GM19099 (cell line): Measurements from ENCODE around the gene OPHN1.

ENCODE experiments used
- POLR2A ChIP-seq: IDR thresholded peaks from 3 replicates; pipeline ENCODE4 v1.6.1; 2011; ENCODE audit warnings: low read depth; ENCODE audit not compliant: insufficient read length; ENCODE audit errors: extremely low read depth

The OPHN1 gene

GRCh38 chrX:68433155-68433980 lies at the start of gene OPHN1:
Gene OPHN1, minus strand, starts transcription at chrX:68433495. Its CDS starts 475 bp downstream, at chrX:68433020.
- TF ChIP-seq POLR2A: no peak

- no peak for TF ChIP-seq POLR2A
These were observed 47.7 kb upstream of the OPHN1 start for GRCh38 chrX:68480969-68481368.

GRCh38 chrX:68464796-68465195 lies 31.5 kb upstream of the OPHN1 start:
- TF ChIP-seq POLR2A: no peak

GRCh38 chrX:68463880-68464279 lies 30.6 kb upstream of the OPHN1 start:
- TF ChIP-seq POLR2A: no peak

GRCh38 chrX:68462653-68463052 lies 29.4 kb upstream of the OPHN1 start:
- no peak for TF ChIP-seq POLR2A

GRCh38 chrX:68462197-68462596 lies 28.9 kb upstream of the OPHN1 start:
- TF ChIP-seq POLR2A: no peak

- TF ChIP-seq POLR2A: no peak
These were observed 28.3 kb upstream of the OPHN1 start for GRCh38 chrX:68461576-68461975.

GRCh38 chrX:68461093-68461492 lies 27.8 kb upstream of the OPHN1 start:
- no peak for TF ChIP-seq POLR2A

GRCh38 chrX:68455151-68455510 lies 21.8 kb upstream of the OPHN1 start:
- no peak for TF ChIP-seq POLR2A

GRCh38 chrX:68454476-68455150 lies 21.3 kb upstream of the OPHN1 start:
- no peak for TF ChIP-seq POLR2A

- no peak for TF ChIP-seq POLR2A
These were observed 18.4 kb upstream of the OPHN1 start for GRCh38 chrX:68451720-68452119.

- no peak for TF ChIP-seq POLR2A
These were observed 10.0 kb upstream of the OPHN1 start for GRCh38 chrX:68443155-68443868.

GRCh38 chrX:68440940-68441339 lies 7.6 kb upstream of the OPHN1 start:
- no peak for TF ChIP-seq POLR2A

- no peak for TF ChIP-seq POLR2A
These were observed 7.1 kb upstream of the OPHN1 start for GRCh38 chrX:68440442-68440841.

- TF ChIP-seq POLR2A: no peak
These were observed 6.0 kb upstream of the OPHN1 start for GRCh38 chrX:68439341-68439740.

- TF ChIP-seq POLR2A: no peak
These were observed 5.3 kb upstream of the OPHN1 start for GRCh38 chrX:68438575-68438974.
